ENCODE measurements around the gene SSH2. TPM values are rescaled to one million over a fixed set of nuclear protein-coding genes. Genes with fewer than 3 reads are reported as not detected.

SSH2 gene
- polyA plus RNA-seq, 3 donors: 7.8 to 16.1 (median 15.1) TPM

- no peak overlapping the region for H3K27ac ChIP-seq (ENCODE audit: low read depth, low read length)
- 72 to 87% (median 75%) methylated on average over 3 of the region's 3 CpGs for WGBS, 3 donors
Observed at GRCh38 chr17:29847527-29848400, 82.3 kb downstream of the SSH2 start.

GRCh38 chr17:29847118-29847517 is 82.9 kb downstream of the SSH2 start:
- no peak overlapping the region for H3K27ac ChIP-seq (ENCODE audit: low read depth, low read length)
- 88 to 91% (median 89%) methylated on average over 3 of the region's 3 CpGs for WGBS, 3 donors

GRCh38 chr17:29846298-29846697 is 83.7 kb downstream of the SSH2 start:
- WGBS, 3 donors: 70 to 87% (median 85%) methylated on average over 2 of the region's 2 CpGs

GRCh38 chr17:29844339-29845048 is 85.5 kb downstream of the SSH2 start:
- WGBS, 3 donors: 38 to 83% (median 61%) methylated on average over 1 of the region's 1 CpG
- H3K27ac ChIP-seq (ENCODE audit: low read depth, low read length): no peak overlapping the region

More at GRCh38 chr17:29846298-29846697, 83.7 kb downstream of the SSH2 start:
- H3K27ac ChIP-seq (ENCODE audit: low read depth, low read length): no peak overlapping the region

GRCh38 chr17:29840884-29841283 is 89.1 kb downstream of the SSH2 start:
- no peak overlapping the region for H3K27ac ChIP-seq (ENCODE audit: low read depth, low read length)

GRCh38 chr17:29839656-29840055 is 90.4 kb downstream of the SSH2 start:
- H3K27ac ChIP-seq (ENCODE audit: low read depth, low read length): no peak overlapping the region
- WGBS, 3 donors: 73 to 95% (median 80%) methylated on average over 1 of the region's 1 CpG

GRCh38 chr17:29838961-29839360 is 91.1 kb downstream of the SSH2 start:
- WGBS, 3 donors: 81 to 88% (median 82%) methylated on average over 6 of the region's 6 CpGs
- H3K27ac ChIP-seq (ENCODE audit: low read depth, low read length): no peak overlapping the region

- no peak overlapping the region for H3K27ac ChIP-seq (ENCODE audit: low read depth, low read length)
- WGBS, 3 donors: 81 to 95% (median 92%) methylated on average over 7 of the region's 7 CpGs
Observed at GRCh38 chr17:29837531-29837930, 92.5 kb downstream of the SSH2 start.

- no peak overlapping the region for H3K27ac ChIP-seq (ENCODE audit: low read depth, low read length)
Observed at GRCh38 chr17:29836643-29837042, 93.4 kb downstream of the SSH2 start.

GRCh38 chr17:29835435-29836351 is 94.3 kb downstream of the SSH2 start:
- 83 to 88% (median 87%) methylated on average over 10 of the region's 10 CpGs for WGBS, 3 donors
- H3K27ac ChIP-seq (ENCODE audit: low read depth, low read length): no peak overlapping the region

More at GRCh38 chr17:29836643-29837042, 93.4 kb downstream of the SSH2 start:
- WGBS, 3 donors: 66 to 91% (median 71%) methylated on average over 5 of the region's 5 CpGs

- no peak overlapping the region for H3K27ac ChIP-seq (ENCODE audit: low read depth, low read length)
- 87 to 94% (median 92%) methylated on average over 1 of the region's 1 CpG for WGBS, 3 donors
Observed at GRCh38 chr17:29833801-29834200, 96.2 kb downstream of the SSH2 start.

- WGBS, 3 donors: 73 to 79% (median 77%) methylated on average over 3 of the region's 3 CpGs
- no peak overlapping the region for H3K27ac ChIP-seq (ENCODE audit: low read depth, low read length)
Observed at GRCh38 chr17:29828676-29829284, 101.2 kb downstream of the SSH2 start.

GRCh38 chr17:29827179-29827578 is 102.8 kb downstream of the SSH2 start:
- H3K27ac ChIP-seq (ENCODE audit: low read depth, low read length): no peak overlapping the region

GRCh38 chr17:29826114-29826692 is 103.8 kb downstream of the SSH2 start:
- H3K27ac ChIP-seq (ENCODE audit: low read depth, low read length): no peak overlapping the region
- WGBS, 3 donors: 54 to 64% (median 58%) methylated on average over 2 of the region's 2 CpGs

GRCh38 chr17:29825604-29826003 is 104.4 kb downstream of the SSH2 start:
- no peak overlapping the region for H3K27ac ChIP-seq (ENCODE audit: low read depth, low read length)
- 44 to 95% (median 92%) methylated on average over 3 of the region's 3 CpGs for WGBS, 3 donors

GRCh38 chr17:29821897-29822296 is 108.1 kb downstream of the SSH2 start:
- no peak overlapping the region for H3K27ac ChIP-seq (ENCODE audit: low read depth, low read length)
- WGBS, 3 donors: 54 to 88% (median 85%) methylated on average over 1 of the region's 1 CpG

- WGBS, 3 donors: 80 to 86% (median 80%) methylated on average over 1 of the region's 1 CpG
- H3K27ac ChIP-seq (ENCODE audit: low read depth, low read length): no peak overlapping the region
Observed at GRCh38 chr17:29820425-29820824, 109.6 kb downstream of the SSH2 start.
